ENCODE results near the gene C22orf39.
A peak's percentile ranks its signal among the peaks of the same experiment; 100 is the strongest.
"Not testable (repeated sequence)": the region's sequence is repeated elsewhere in the genome, so short reads cannot be mapped to it uniquely, and the experiment has no call there.

The C22orf39 gene

DNA sequence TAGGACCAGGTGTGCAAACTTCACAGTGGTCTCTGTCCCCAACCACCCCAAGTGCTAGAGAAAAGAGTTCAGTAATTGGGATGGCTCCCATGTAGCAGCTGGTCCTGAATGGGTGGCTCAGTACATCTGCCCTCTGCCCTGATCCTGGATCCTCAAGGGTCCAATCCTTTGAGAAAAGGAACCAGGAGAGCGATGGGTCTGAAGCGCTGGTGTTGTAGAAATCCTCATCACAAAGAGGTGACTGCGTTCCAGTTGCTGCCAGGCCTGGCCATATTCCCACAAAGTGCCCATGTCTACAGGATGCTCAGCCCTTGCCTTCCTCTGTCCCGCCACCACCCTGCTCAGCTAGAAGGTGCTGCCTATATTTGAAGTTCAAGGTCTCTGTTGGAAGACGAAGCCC, 6.2 kb upstream of the C22orf39 start:
- DNase-seq (ENCODE audit: low read depth), result no peak

DNA sequence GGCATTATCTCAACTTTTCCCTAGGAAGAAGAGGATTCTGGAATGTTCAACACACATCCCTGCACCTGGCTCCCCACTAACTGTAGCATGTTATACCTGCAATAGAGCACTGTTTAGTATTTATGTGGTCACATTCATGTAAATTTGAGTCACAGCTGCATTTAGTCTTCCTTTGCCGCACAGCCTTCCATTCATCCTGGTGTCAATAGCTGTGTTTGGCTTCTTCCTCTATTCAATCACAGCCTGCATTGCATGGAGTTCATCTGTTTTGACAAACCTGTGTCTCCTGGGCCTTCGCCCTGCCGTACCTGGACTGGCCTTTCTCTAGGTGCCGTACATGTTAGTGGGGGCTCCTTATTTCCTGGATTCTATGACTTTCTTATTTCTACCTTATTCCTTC, 4.1 kb upstream of the C22orf39 start:
- no peak for DNase-seq (ENCODE audit: low read depth)

GRCh38 chr22:19450363-19451175, 3.1 kb upstream of the C22orf39 start:
- DNase-seq (ENCODE audit: low read depth), result no peak

- no peak for DNase-seq (ENCODE audit: low read depth)
Observed at GRCh38 chr22:19449422-19449767, 1.9 kb upstream of the C22orf39 start.

DNA sequence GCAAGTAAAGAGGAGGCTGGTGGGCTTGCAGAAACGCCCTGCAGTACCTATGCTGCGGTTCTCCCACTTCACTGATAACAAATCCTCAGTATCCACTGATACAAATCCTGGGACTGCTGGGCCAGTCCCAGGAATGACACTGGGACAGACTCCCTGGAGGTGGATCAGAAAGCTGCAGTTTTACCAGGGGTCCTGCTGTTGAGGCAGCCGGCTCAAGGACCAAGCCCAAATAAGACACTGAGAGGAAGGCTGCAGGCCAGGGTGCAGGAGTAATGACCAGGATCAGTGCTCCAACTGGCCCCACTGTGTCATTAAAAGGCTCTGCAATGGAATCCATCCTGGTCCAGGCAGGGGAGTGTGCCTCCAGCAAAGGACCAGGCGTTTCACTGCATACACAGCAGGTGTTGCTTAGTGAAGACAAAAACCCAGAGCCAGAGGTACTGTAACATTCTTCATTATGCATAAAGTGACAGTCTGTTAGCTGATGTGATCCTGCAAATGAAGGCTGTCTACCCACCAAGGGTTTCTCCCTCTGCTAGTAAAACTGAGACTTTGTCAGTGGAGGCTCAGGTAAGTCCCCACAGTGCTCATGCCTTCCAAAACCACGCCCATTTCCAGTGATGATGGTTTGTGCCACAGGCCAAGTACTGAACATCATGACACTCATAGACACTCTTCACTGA, 1.4 kb upstream of the C22orf39 start:
- DNase-seq (ENCODE audit: low read depth), result no peak

- no peak for DNase-seq (ENCODE audit: low read depth)
Observed at GRCh38 chr22:19448076-19448607, 631 bp upstream of the C22orf39 start.

DNA sequence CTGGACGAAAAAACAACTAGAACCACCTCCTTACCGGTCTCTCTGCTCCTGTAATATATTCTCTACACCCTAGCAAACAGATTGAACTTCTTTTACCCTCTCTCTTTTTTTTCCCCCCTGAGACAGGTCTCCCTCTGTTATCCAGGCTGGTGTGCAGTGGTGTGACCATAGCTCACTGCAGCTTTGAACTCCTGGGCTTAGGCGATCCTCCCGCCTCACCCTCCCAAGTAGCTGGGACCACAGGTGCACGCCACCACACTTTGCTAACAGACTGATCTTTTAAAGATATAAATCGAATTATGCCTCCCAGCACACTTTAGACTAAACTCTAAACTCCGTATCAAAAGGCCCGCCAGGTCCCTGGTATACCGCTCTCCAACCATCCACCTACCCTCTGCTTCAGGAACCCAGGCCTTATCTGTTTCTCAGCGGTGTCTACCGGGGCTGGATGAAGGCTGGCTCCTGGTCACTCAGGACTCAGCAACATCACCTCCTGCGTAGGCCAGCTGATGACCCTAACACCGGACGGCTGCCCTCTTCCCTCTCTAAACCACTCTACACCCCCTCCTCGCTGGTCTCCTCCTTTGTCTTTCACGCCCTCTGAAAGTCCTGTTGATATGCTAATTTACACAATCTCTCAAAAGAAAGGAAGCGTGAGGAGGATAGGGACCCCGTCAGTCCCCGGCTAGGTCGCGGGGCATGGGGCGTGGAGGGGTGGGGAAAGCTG, 745 bp downstream of the C22orf39 start:
- no peak for DNase-seq (ENCODE audit: low read depth)

GRCh38 chr22:19445279-19445982, 2.1 kb downstream of the C22orf39 start:
- DNase-seq (ENCODE audit: low read depth), result not testable (repeated sequence)

- DNase-seq (ENCODE audit: low read depth), result no peak
Observed at GRCh38 chr22:19443544-19444211, 3.8 kb downstream of the C22orf39 start.

GRCh38 chr22:19442166-19442565, 5.3 kb downstream of the C22orf39 start:
- no peak for DNase-seq (ENCODE audit: low read depth)

GRCh38 chr22:19440411-19441195, 6.9 kb downstream of the C22orf39 start:
- no peak for DNase-seq (ENCODE audit: low read depth)

GRCh38 chr22:19438298-19438697, 9.2 kb downstream of the C22orf39 start:
- no peak for DNase-seq (ENCODE audit: low read depth)

DNA sequence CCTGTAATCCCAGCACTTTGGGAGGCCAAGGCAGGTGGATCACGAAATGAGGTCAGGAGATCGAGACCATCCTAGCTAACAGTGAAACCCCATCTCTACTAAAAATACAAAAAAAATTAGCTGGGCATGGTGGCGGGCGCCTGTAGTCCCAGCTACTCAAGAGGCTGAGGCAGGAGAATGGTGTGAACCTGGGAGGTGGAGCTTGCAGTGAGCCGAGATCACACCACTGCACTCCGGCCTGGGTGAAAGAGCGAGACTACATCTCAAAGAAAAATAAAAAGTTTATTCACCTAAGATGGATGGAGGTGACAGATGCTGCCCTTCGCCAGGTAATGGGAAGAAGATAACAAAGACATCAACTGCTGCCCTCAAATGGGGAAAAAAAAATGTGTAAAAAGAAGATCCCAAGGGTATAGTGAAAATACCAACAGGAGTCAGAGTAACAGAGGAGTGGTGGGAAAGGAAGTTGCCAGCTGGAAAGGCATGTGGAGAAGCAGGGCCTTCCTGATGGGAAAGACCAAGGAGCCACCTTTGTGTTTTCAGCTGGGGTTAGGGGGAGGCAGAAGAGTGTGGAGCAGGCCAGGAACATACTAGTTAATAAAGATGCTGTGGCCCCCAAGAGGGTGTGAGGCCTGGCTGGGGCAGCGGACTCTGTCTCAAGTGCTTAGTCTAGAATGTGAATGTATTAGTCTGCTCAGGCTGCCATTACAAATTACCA, 10.9 kb downstream of the C22orf39 start:
- not testable (repeated sequence) for DNase-seq (ENCODE audit: low read depth)

- DNase-seq (ENCODE audit: low read depth), result no peak
Observed at GRCh38 chr22:19434829-19435580, 12.5 kb downstream of the C22orf39 start.

DNA sequence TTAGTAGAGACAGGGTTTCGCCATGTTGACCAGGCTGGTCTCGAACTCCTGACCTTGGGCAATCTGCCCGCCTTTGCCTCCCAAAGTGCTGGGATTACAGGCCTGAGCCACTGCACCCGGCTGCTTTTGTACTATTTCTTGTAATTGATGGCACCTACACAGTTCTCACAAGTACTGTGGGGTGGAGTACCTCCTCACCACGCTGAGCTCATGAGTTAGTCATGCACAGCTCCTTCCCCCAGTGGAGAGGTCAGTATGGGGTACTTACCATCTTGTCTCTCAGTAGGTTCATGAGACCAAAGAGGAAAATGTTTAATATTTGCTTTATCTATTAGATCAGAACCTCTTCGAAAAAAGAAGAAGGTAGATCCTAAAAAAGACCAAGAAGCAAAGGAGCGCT, 13.1 kb downstream of the C22orf39 start:
- DNase-seq (ENCODE audit: low read depth), result no peak

DNA sequence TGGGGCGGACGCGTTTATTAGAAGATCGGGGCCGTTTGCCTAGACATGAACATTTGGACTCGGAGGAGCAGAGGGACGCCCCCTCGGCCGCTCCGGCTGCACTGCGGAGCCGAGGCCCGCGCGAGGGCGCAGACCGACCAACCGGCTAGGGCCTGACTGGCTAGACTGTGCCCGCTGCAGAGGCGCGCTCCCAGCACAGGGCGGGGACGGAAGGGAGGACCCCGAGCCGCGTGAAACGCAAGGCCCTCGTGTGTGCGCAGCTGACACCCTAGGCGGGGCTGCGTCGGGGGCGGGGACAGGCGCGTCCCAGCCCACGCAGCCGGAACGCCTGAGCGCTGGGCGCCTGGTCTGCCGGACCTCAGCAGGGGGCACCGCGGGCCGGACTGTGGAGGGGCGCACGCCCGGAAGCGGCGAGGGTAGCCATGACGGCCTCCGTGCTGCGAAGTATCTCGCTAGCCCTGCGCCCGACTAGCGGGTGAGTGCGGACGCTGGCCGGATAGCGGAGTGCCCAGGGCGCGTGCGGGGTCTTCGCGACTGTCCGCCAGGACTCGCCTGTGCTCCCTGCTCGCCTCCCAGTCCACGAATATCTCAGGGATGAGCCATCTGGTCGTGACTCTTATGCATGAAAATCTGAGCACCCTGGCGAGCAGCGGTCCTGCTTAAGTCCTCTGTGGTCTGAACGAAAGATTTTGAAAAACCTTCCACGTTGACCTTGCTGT, 15.2 kb downstream of the C22orf39 start, which contains the start of gene MRPL40:
Gene MRPL40, plus strand, starts transcription at position 413 of the 719 bp plus-strand sequence. Its CDS starts 10 bp downstream, at position 423.
- peak; percentile 78 for DNase-seq (ENCODE audit: low read depth)

GRCh38 chr22:19431649-19432132, 15.8 kb downstream of the C22orf39 start, which contains the start of gene HIRA:
Gene HIRA (minus strand): TSS chr22:19431733. CDS start chr22:19431476, 257 bp downstream.
- DNase-seq (ENCODE audit: low read depth), result peak; percentile 74

- no peak for DNase-seq (ENCODE audit: low read depth)
Observed at GRCh38 chr22:19430890-19431541, 16.5 kb downstream of the C22orf39 start.

Data from stimulated activated CD8-positive, alpha-beta memory T cell treated with anti-CD3 and anti-CD28 coated beads, Interleukin-12 subunit alpha, Interleukin-12 subunit beta, amount 100 ng/mL, for 1 hour (primary cell).